HepG2 (cell line): ENCODE data around the gene MIEF2. TPM values are rescaled to one million over a fixed set of nuclear protein-coding genes. Genes with fewer than 3 reads are reported as not detected.

Source experiments
- BCL6 ChIP-seq: IDR thresholded peaks from 2 replicates; pipeline ENCODE4 v1.6.1; 2016; ENCODE audit warnings: missing genetic modification reagents, missing compliant biosample characterization
- EHMT2 ChIP-seq: fragments of 200-600 bp; sonication (generic); IDR thresholded peaks from 2 replicates; pipeline ENCODE4 v1.7.0; 2017; ENCODE audit warnings: antibody characterized with exemption, low read depth, low read length, borderline replicate concordance
- FOXA3 ChIP-seq: IDR thresholded peaks from 2 replicates; pipeline ENCODE4 v1.6.1; 2016; ENCODE audit warnings: missing genetic modification reagents, missing compliant biosample characterization
- MXD4 ChIP-seq: IDR thresholded peaks from 2 replicates; pipeline ENCODE4 v1.6.1; 2016; ENCODE audit warnings: mild to moderate bottlenecking, missing biosample characterization, missing genetic modification reagents
- PRPF4 ChIP-seq: fragments of 200-400 bp; formaldehyde crosslinking; IDR thresholded peaks from 2 replicates; pipeline ENCODE4 v1.6.1; 2016; ENCODE audit warnings: low read length, low read depth; ENCODE audit not compliant: poor library complexity, severe bottlenecking
- SIX4 ChIP-seq: sonication (generic); formaldehyde crosslinking; IDR thresholded peaks from 2 replicates; pipeline ENCODE4 v1.4.0; 2020; ENCODE audit warnings: missing genetic modification reagents
- ZBTB38 ChIP-seq: sonication (generic); formaldehyde crosslinking; IDR thresholded peaks from 2 replicates; pipeline ENCODE4 v1.5.1; 2020; ENCODE audit warnings: mild to moderate bottlenecking, missing genetic modification reagents
- ZFP36L1 ChIP-seq: sonication (generic); formaldehyde crosslinking; IDR thresholded peaks from 2 replicates; pipeline ENCODE4 v1.8.0; 2022; ENCODE audit warnings: mild to moderate bottlenecking, missing genetic modification reagents, moderate library complexity
- ZFP36L2 ChIP-seq: sonication (generic); formaldehyde crosslinking; IDR thresholded peaks from 2 replicates; pipeline ENCODE4 v1.4.0; 2020; ENCODE audit warnings: missing genetic modification reagents
- ZFP82 ChIP-seq: sonication (generic); formaldehyde crosslinking; IDR thresholded peaks from 2 replicates; pipeline ENCODE4 v1.5.1; 2020; ENCODE audit warnings: mild to moderate bottlenecking, missing genetic modification reagents, borderline replicate concordance
- ZNF121 ChIP-seq: sonication (generic); formaldehyde crosslinking; IDR thresholded peaks from 2 replicates; pipeline ENCODE4 v1.5.0; 2020; ENCODE audit warnings: mild to moderate bottlenecking, missing genetic modification reagents
- ZNF143 ChIP-seq: sonication (generic); formaldehyde crosslinking; IDR thresholded peaks from 2 replicates; pipeline ENCODE4 v1.4.0; 2020; ENCODE audit warnings: missing genetic modification reagents
- ZNF17 ChIP-seq: sonication (generic); formaldehyde crosslinking; IDR thresholded peaks from 2 replicates; pipeline ENCODE4 v1.5.0; 2020; ENCODE audit warnings: mild to moderate bottlenecking, missing genetic modification reagents
- ZNF468 ChIP-seq: sonication (generic); formaldehyde crosslinking; IDR thresholded peaks from 2 replicates; pipeline ENCODE4 v1.8.0; 2022; ENCODE audit warnings: mild to moderate bottlenecking, moderate library complexity, missing genetic modification reagents
- ZNF552 ChIP-seq: sonication (generic); formaldehyde crosslinking; IDR thresholded peaks from 2 replicates; pipeline ENCODE4 v1.9.0; 2022; ENCODE audit warnings: missing genetic modification reagents, mild to moderate bottlenecking, borderline replicate concordance
- ZNF598 ChIP-seq: sonication (generic); formaldehyde crosslinking; IDR thresholded peaks from 2 replicates; pipeline ENCODE4 v1.5.1; 2020; ENCODE audit warnings: mild to moderate bottlenecking, missing genetic modification reagents, borderline replicate concordance
- ZNF619 ChIP-seq: sonication (generic); formaldehyde crosslinking; IDR thresholded peaks from 2 replicates; pipeline ENCODE4 v1.4.0; 2020; ENCODE audit warnings: mild to moderate bottlenecking, missing genetic modification reagents
- ZNF674 ChIP-seq: sonication (generic); formaldehyde crosslinking; IDR thresholded peaks from 2 replicates; pipeline ENCODE4 v1.5.0; 2020; ENCODE audit warnings: low read depth, mild to moderate bottlenecking, missing genetic modification reagents
- ZNF766 ChIP-seq: sonication (generic); formaldehyde crosslinking; IDR thresholded peaks from 2 replicates; pipeline ENCODE4 v1.5.0; 2020; ENCODE audit warnings: missing genetic modification reagents, borderline replicate concordance
- polyA plus RNA-seq, 8 experiments: library from polyadenylated mRNA; depleted of rRNA in 3 of 8; stranded (reverse) in 7 of 8; unstranded in 1 of 8; fragments of >200 nt; fragmentation: Illumina TruSeq in 4 of 8; extraction: Trizol in 4 of 8; gene quantifications; 2 replicates each; pipeline versions ENCODE4 v1.2.1 to v1.2.3, GENCODE V29; 2011 to 2016; ENCODE audit warnings: low read depth in 4 of 8, missing spikeins in 1 of 8, mixed read lengths in 1 of 8; ENCODE audit not compliant: insufficient read depth in 1 of 8
- total RNA-seq, 5 experiments: library from RNA; depleted of rRNA; stranded (reverse); fragments of >200 nt; fragmentation: Illumina TruSeq; extraction: Trizol; gene quantifications; 2 replicates each; pipeline ENCODE4 v1.2.3, GENCODE V29; 2016; ENCODE audit warnings: low read depth in 1 of 5
- TF ChIP-seq, protein P1 (sequence below): sonication (generic); formaldehyde crosslinking; IDR thresholded peaks from 2 replicates; pipeline ENCODE4 v1.5.0; 2020; ENCODE audit warnings: mild to moderate bottlenecking, missing genetic modification reagents, borderline replicate concordance
- TF ChIP-seq, protein P2 (sequence below): IDR thresholded peaks from 2 replicates; pipeline ENCODE4 v1.6.1; 2016; ENCODE audit warnings: low read depth, borderline replicate concordance
- TF ChIP-seq, protein P3 (sequence below): sonication (generic); formaldehyde crosslinking; IDR thresholded peaks from 2 replicates; pipeline ENCODE4 v1.4.0; 2020; ENCODE audit warnings: mild to moderate bottlenecking, missing genetic modification reagents

The MIEF2 gene
- total and polyA plus RNA-seq, 2 of the 13 experiments (the other 11 are each of a cell fraction or from before 2014, with no cell fraction given) = 6.0 to 8.0 TPM

DNA sequence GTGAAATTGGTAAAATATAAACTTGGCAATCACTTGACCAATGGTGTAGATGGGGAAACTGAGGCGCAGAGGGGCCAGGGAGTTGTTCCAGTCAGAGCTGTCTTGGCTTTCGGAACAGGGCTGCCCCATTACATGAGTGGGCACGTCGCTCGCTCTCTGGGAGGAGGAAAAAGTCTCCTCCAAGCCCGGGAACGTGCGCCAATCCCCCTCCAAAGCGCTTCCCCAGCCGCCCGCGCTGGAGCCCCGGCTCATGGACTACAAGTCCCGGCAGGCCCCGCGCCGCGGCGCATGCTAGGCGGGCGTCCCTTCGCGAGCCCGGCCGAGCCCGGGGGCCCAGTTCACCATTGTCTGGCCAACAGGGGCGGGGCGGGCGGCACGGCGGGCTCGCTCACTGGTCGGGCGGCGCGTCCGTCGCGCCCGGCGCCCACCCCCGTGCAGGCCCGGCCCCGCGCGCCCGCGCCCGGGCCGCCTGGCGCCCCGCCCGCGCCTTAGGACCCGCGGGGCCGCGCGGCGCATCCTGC, 35.3 kb upstream of the MIEF2 start, which contains the start of gene LLGL1 (continued):
- TF ChIP-seq, protein P1, sequence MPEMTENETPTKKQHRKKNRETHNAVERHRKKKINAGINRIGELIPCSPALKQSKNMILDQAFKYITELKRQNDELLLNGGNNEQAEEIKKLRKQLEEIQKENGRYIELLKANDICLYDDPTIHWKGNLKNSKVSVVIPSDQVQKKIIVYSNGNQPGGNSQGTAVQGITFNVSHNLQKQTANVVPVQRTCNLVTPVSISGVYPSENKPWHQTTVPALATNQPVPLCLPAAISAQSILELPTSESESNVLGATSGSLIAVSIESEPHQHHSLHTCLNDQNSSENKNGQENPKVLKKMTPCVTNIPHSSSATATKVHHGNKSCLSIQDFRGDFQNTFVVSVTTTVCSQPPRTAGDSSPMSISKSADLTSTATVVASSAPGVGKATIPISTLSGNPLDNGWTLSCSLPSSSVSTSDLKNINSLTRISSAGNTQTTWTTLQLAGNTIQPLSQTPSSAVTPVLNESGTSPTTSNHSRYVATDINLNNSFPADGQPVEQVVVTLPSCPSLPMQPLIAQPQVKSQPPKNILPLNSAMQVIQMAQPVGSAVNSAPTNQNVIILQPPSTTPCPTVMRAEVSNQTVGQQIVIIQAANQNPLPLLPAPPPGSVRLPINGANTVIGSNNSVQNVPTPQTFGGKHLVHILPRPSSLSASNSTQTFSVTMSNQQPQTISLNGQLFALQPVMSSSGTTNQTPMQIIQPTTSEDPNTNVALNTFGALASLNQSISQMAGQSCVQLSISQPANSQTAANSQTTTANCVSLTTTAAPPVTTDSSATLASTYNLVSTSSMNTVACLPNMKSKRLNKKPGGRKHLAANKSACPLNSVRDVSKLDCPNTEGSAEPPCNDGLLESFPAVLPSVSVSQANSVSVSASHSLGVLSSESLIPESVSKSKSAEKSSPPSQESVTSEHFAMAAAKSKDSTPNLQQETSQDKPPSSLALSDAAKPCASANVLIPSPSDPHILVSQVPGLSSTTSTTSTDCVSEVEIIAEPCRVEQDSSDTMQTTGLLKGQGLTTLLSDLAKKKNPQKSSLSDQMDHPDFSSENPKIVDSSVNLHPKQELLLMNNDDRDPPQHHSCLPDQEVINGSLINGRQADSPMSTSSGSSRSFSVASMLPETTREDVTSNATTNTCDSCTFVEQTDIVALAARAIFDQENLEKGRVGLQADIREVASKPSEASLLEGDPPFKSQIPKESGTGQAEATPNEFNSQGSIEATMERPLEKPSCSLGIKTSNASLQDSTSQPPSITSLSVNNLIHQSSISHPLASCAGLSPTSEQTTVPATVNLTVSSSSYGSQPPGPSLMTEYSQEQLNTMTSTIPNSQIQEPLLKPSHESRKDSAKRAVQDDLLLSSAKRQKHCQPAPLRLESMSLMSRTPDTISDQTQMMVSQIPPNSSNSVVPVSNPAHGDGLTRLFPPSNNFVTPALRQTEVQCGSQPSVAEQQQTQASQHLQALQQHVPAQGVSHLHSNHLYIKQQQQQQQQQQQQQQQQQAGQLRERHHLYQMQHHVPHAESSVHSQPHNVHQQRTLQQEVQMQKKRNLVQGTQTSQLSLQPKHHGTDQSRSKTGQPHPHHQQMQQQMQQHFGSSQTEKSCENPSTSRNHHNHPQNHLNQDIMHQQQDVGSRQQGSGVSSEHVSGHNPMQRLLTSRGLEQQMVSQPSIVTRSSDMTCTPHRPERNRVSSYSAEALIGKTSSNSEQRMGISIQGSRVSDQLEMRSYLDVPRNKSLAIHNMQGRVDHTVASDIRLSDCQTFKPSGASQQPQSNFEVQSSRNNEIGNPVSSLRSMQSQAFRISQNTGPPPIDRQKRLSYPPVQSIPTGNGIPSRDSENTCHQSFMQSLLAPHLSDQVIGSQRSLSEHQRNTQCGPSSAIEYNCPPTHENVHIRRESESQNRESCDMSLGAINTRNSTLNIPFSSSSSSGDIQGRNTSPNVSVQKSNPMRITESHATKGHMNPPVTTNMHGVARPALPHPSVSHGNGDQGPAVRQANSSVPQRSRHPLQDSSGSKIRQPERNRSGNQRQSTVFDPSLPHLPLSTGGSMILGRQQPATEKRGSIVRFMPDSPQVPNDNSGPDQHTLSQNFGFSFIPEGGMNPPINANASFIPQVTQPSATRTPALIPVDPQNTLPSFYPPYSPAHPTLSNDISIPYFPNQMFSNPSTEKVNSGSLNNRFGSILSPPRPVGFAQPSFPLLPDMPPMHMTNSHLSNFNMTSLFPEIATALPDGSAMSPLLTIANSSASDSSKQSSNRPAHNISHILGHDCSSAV (CRISPR knock-in tag) = no peak
- TF ChIP-seq ZNF766 (CRISPR knock-in tag) (no peak), ZNF598 (no peak), PRPF4 (no peak), MXD4 (no peak), SIX4 (CRISPR knock-in tag) (no peak), ZFP36L1 (CRISPR knock-in tag) (no peak), FOXA3 (CRISPR knock-in tag) (no peak), ZNF17 (no peak), ZBTB38 (CRISPR knock-in tag) (no peak), ZNF121 (CRISPR knock-in tag) (no peak), ZFP82 (CRISPR knock-in tag) (no peak), BCL6 (CRISPR knock-in tag) (peak; percentile 18; the same call in 1 of the 2 replicates), ZNF468 (CRISPR knock-in tag) (no peak), ZNF143 (CRISPR knock-in tag) (peak; percentile 91), EHMT2 (no peak), ZNF552 (CRISPR knock-in tag) (no peak), ZFP36L2 (CRISPR knock-in tag) (no peak), ZNF674 (CRISPR knock-in tag) (no peak), ZNF619 (CRISPR knock-in tag) (no peak)
- TF ChIP-seq, protein P2, sequence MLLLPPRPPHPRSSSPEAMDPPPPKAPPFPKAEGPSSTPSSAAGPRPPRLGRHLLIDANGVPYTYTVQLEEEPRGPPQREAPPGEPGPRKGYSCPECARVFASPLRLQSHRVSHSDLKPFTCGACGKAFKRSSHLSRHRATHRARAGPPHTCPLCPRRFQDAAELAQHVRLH = no peak
- TF ChIP-seq, protein P3, sequence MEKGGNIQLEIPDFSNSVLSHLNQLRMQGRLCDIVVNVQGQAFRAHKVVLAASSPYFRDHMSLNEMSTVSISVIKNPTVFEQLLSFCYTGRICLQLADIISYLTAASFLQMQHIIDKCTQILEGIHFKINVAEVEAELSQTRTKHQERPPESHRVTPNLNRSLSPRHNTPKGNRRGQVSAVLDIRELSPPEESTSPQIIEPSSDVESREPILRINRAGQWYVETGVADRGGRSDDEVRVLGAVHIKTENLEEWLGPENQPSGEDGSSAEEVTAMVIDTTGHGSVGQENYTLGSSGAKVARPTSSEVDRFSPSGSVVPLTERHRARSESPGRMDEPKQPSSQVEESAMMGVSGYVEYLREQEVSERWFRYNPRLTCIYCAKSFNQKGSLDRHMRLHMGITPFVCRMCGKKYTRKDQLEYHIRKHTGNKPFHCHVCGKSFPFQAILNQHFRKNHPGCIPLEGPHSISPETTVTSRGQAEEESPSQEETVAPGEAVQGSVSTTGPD (CRISPR knock-in tag) = no peak
